Left lung (tissue), 10 donors: Measurements from ENCODE around the gene LCMT1. TPM values are rescaled to one million over a fixed set of nuclear protein-coding genes. Genes with fewer than 3 reads are reported as not detected.

Experiments used
- ATAC-seq: fragments of 200-7000 bp; cut with Tn5 transposase; one replicate; pipeline ENCODE4 v1.9.1; 2020; ENCODE audit warnings: moderate library complexity
- DNase-seq, 4 donors: peaks; one replicate each; pipeline ENCODE4 v3.0.0-alpha.2; 2013 to 2020
- H3K27ac ChIP-seq, 2 donors: fragments of 200-600 bp; sonication (generic) in 1 of 2; one replicate each; pipeline versions ENCODE4 v1.5.0 to v1.8.0; 2020 to 2021
- H3K27me3 ChIP-seq, 2 donors: fragments of 200-600 bp; sonication (generic) in 1 of 2; one replicate each; pipeline versions ENCODE4 v1.5.0 to v1.8.0; 2020 to 2021
- H3K36me3 ChIP-seq, 2 donors: fragments of 200-600 bp; sonication (generic) in 1 of 2; one replicate each; pipeline versions ENCODE4 v1.5.0 to v1.8.0; 2020 to 2021
- H3K4me1 ChIP-seq, 2 donors: fragments of 200-600 bp; one replicate each; pipeline ENCODE4 v1.8.0; 2021
- H3K4me3 ChIP-seq, 2 donors: fragments of 200-600 bp; sonication (generic) in 1 of 2; one replicate each; pipeline versions ENCODE4 v1.5.0 to v1.8.0; 2020 to 2021; ENCODE audit warnings: mild to moderate bottlenecking in 1 of 2
- H3K9me3 ChIP-seq, 2 donors: fragments of 200-600 bp; sonication (generic) in 1 of 2; one replicate each; pipeline versions ENCODE4 v1.5.0 to v1.8.0; 2020 to 2021
- intact Hi-C, 2 donors: fragments of 100-400 bp; cut with DNase I; formaldehyde crosslinking; loops; one replicate each; pipeline versions ENCODE4 v1.11.2 to v1.14.2; 2022
- polyA plus RNA-seq, 6 donors: library from polyadenylated mRNA; unstranded; fragments of 120-200 nt; gene quantifications; one replicate each; pipeline ENCODE4 v1.2.1, GENCODE V29; 2013; ENCODE audit not compliant: insufficient read length in 6 of 6
- total RNA-seq, 2 donors: library from RNA; stranded (reverse); fragmentation: NEBNext Ultra II Directional; extraction: Animal tissue kit (Norgen Biotek cat#: 25700); gene quantifications; one replicate each; pipeline ENCODE4 v1.2.1, GENCODE V29; 2021
- TF ChIP-seq, protein P1 (sequence below), 2 donors: fragments of 200-600 bp; sonication (generic) in 1 of 2; IDR thresholded peaks; one replicate each; pipeline versions ENCODE4 v1.5.0 to v1.8.0; 2021; ENCODE audit warnings: antibody characterized with exemption in 2 of 2
- donor health status: DM: no; HTN: yes; CAD: no.
- donor health status: DM: no; HTN: no; CAD: no.

Gene LCMT1
- total and polyA plus RNA-seq, 8 donors: 25.6 to 58.4 (median 54.2) TPM

DNA sequence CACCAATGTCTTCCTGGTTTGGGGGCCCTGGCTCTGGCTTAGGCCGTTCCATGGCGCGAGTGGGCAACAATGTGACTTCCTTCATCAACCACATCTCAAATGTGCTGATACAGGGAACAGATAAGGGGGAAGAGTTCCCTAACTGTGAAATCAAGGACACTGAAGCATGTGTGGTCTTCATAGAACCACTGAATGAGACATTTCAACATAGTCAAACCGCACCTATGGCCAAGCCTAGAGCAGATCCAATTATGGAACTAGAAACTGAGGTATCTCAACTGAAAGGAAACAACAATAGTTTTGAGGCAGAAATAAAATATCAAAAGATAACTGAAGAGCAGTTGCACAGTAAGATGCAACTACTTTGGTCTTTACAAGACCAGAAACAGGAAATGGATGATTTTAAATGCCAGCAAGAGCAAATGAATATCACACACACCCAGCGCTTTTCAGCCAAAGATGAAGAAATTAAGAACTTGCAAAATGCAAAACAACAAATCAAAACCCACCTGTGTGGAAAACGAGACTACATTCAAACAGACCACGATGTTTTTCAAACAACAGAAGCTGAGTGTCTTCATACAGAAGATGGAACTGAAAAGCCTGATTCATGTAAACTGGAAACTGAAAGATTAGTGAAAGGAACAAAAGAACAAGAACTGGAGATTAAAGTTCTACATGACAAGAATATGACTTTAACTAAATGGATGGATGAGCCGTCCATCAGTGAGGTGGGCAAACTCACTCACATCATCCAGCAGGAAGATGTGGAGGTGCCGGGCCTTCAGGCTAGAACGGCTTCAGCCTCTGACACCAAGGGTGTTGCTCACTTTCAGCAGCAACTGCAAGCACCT lies 18.1 kb upstream of the LCMT1 start:
- H3K9me3 ChIP-seq: no peaks in the 10 kb centered on the region
- DNase-seq (no peak), ATAC-seq (no peak)
- H3K27ac ChIP-seq: no peak overlapping the region
- no peaks in the 10 kb centered on the region for H3K27me3 ChIP-seq
- TF ChIP-seq, protein P1, sequence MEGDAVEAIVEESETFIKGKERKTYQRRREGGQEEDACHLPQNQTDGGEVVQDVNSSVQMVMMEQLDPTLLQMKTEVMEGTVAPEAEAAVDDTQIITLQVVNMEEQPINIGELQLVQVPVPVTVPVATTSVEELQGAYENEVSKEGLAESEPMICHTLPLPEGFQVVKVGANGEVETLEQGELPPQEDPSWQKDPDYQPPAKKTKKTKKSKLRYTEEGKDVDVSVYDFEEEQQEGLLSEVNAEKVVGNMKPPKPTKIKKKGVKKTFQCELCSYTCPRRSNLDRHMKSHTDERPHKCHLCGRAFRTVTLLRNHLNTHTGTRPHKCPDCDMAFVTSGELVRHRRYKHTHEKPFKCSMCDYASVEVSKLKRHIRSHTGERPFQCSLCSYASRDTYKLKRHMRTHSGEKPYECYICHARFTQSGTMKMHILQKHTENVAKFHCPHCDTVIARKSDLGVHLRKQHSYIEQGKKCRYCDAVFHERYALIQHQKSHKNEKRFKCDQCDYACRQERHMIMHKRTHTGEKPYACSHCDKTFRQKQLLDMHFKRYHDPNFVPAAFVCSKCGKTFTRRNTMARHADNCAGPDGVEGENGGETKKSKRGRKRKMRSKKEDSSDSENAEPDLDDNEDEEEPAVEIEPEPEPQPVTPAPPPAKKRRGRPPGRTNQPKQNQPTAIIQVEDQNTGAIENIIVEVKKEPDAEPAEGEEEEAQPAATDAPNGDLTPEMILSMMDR (IDR thresholded peaks at IDR 0.05): no peak
- H3K4me1 ChIP-seq: peaks cover 0 to 4% of the 10 kb centered on the region in 2 donors
- no peaks in the 10 kb centered on the region for H3K36me3 ChIP-seq
- no peak overlapping the region for H3K4me3 ChIP-seq
- intact Hi-C loops: no loop called here

DNA sequence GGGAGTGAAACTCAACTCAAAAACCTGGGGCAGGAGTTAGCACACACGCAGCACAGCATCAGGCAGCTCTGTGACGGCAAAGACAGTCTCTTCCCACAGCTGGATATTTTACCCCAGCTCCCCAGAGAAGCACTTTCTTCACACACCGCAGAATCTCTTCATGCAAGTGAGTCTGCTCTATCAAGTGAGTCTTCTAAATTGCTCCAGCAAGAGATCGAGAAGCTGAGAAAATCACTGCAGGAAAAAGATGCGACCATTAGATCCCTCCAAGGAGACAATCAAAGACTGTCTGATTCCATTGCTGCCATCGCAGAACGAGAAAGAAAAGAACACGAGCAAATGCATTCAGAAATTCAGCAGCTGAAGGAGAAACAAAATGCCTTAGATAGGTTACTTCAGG lies 16.9 kb upstream of the LCMT1 start:
- DNase-seq (no peak), ATAC-seq (no peak)
- Histone ChIP-seq H3K4me3 (no peak overlapping the region), H3K36me3 (no peaks in the 10 kb centered on the region), H3K9me3 (no peaks in the 10 kb centered on the region), H3K4me1 (peaks cover 0 to 4% of the 10 kb centered on the region in 2 donors), H3K27me3 (no peaks in the 10 kb centered on the region), H3K27ac (no peak overlapping the region)
- TF ChIP-seq, protein P1 (IDR thresholded peaks at IDR 0.05): no peak
- intact Hi-C loops: no loop called here

DNA sequence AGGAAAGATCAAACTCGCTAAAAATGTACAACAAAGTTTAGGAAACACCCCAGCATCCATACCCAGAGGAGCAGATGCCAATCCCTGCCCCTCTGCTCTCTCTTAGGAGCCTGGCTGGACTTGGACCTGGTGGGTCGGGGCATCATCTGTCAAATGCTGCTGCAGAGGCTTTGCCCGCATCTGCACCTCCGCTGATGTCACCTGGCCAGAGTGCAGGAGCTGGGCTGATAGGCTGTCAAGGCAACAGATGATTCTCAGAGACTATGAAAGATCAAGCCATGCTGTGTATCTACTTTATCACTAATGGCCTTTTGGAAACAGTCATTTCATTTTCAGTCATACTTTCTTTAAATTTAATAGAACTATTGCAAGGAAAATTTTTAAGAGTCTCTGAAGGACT lies 15.9 kb upstream of the LCMT1 start:
- no peak overlapping the region for H3K4me3 ChIP-seq
- no peaks in the 10 kb centered on the region for H3K36me3 ChIP-seq
- peaks cover 0 to 4% of the 10 kb centered on the region in 2 donors for H3K4me1 ChIP-seq
- TF ChIP-seq, protein P1 (IDR thresholded peaks at IDR 0.05): no peak
- DNase-seq (no peak), ATAC-seq (no peak)
- H3K27me3 ChIP-seq: no peaks in the 10 kb centered on the region
- intact Hi-C loops: no loop called here
- H3K27ac ChIP-seq: no peak overlapping the region
- H3K9me3 ChIP-seq: no peaks in the 10 kb centered on the region

- no peak for DNase-seq
- Histone ChIP-seq H3K27ac (no peak overlapping the region), H3K4me3 (no peak overlapping the region), H3K4me1 (peaks cover 0 to 4% of the 10 kb centered on the region in 2 donors), H3K27me3 (no peaks in the 10 kb centered on the region), H3K9me3 (no peaks in the 10 kb centered on the region), H3K36me3 (no peaks in the 10 kb centered on the region)
- intact Hi-C loops: no loop called here
- ATAC-seq: no peak
- TF ChIP-seq, protein P1 (IDR thresholded peaks at IDR 0.05): no peak
Observed at GRCh38 chr16:25097276-25097975, 14.1 kb upstream of the LCMT1 start.

DNA sequence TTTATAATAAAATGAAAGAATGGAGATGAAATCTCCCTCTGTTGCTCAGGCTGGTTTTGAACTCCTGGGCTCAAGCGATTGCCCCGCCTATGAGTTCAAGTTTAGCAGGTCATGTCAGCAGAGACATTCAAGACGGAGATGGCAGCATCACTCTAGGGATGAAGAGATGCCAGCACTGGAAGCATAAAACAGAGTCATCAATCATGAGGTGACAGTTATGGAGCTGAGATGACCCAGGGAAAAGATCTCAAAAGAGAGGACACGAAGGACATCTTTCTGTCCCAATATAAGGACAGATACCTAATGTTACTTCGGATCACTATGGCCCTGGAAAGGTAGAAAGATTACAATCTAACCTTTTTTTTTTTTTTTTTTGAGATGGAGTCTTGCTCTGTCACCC lies 11.0 kb upstream of the LCMT1 start:
- TF ChIP-seq, protein P1 (IDR thresholded peaks at IDR 0.05): no peak
- no peaks in the 10 kb centered on the region for H3K4me1 ChIP-seq
- ATAC-seq (no peak), DNase-seq (no peak)
- no peaks in the 10 kb centered on the region for H3K9me3 ChIP-seq
- no peak overlapping the region for H3K4me3 ChIP-seq
- intact Hi-C loops: no loop called here
- no peak overlapping the region for H3K27ac ChIP-seq
- no peaks in the 10 kb centered on the region for H3K27me3 ChIP-seq
- no peaks in the 10 kb centered on the region for H3K36me3 ChIP-seq
